Epithelial cell of prostate (primary cell): ENCODE results near the gene ZNF664.

Experiments
- DNase-seq: peaks from one replicate; pipeline ENCODE4 v3.0.0-alpha.2; 2011; ENCODE audit warnings: low read depth, low spot score
- H3K27ac ChIP-seq: fragments of 450-650 bp; 2 replicates; pipeline ENCODE4 v1.5.1; 2017; ENCODE audit warnings: mild to moderate bottlenecking

ZNF664 gene

DNA sequence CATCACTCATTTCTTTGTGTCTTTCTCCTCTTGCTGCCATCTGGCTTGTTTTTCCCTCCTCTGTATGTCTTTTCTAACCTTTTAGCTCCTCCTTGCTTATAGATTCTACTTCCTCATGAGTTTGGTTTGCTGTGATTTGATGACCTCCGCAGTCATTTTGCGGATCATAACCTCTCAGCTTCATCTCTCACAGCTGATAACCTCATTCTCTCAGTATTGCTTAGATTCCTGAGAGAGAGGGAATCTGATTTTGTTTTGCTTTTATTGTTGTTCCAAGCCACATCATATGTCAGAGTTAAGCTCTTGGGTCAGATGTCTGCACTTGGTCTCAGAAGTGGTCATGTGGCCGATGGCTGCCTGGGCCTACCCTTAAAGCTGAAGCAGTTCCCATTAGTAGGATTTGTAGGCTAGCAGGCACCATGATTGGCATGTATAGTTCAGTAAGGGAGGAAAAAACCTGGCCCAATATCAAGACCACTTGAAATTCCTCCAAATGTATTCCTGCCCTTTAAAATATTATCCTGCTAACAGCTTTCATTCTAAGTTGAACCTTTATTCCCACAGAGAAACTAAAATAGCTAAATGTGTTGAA lies 13.5 kb downstream of the ZNF664 start:
- no peak for DNase-seq
- H3K27ac ChIP-seq: no peak overlapping the region

DNA sequence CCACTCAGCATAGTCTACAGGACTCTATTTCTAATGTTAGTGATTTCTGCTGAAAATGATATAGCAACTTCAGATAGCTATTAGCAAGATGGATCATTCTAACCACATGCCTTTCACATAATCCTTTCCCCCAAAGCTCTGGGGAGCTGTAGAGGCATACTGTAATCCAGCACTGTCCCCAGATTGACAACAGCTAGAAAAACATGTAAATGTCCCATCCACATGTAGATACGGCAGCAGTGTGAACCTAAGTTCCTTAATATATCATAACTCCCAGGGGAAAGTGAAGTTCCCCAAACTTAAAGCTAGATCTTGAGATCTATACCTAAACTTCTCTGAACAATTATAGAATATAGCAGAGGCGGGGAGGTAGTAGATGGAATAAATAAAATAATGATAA lies 14.0 kb downstream of the ZNF664 start:
- H3K27ac ChIP-seq: no peak overlapping the region
- DNase-seq: no peak

DNA sequence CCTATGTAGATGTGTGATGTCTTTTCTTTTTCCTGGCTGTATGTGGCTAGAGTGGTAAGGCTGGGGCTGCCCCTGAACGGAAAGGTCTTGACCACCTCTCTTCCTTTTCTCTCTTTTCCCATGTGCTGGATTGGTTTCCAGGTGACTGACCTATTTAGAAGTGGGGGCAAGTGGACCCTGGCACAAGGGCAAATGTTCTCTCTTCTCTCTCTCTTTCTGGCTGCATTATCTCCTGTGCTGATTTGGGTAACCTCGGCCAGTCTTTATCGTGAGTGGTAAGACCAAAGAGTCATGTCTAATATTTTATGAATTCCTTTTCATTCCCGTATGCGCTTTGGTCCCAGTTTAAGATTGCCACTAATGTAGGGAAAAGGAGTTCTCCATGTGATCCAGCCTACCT lies 16.2 kb downstream of the ZNF664 start:
- DNase-seq: no peak
- H3K27ac ChIP-seq: no peak overlapping the region

DNA sequence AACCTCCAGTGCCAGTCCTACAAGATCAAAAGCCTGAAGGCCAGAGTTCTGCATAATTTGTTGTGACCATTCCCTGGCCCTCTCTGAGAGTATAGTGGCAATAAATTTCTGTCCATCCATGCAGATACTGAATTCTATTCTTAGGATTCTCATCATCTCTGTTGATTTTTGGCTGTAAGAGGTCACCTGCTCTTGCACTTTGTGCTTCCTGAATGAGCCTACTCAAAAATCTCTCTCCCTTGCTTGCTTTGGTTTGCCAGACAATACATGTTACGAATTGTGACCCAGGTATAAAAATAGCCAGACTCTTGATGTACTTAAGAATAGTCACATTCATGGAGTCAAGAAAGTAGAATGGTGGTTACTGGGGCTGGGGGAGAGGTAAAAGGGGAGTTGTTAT lies 16.7 kb downstream of the ZNF664 start:
- H3K27ac ChIP-seq: peak overlapping the region; percentile 80
- DNase-seq: no peak

DNA sequence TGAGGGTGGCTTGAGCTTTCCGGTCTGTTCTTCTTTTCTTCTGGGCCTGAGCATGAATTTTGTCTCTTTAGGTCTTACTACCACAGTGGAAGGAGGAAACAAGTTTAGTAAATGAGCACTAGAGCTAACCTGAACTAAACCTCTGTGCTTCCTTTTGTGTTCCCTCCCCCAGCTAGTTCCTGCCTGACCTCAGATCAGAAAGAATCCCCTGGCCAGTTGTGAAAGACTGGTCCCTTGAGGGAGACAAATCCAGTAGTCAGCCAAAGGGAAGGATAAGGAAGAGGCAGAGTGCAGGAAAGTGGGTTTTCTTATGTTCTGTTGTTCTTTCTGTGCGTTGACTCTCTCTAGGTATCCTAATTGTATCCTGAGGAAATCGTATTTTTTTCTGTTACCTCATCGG lies 17.5 kb downstream of the ZNF664 start:
- no peak for DNase-seq
- peak overlapping the region; percentile 80 for H3K27ac ChIP-seq

DNA sequence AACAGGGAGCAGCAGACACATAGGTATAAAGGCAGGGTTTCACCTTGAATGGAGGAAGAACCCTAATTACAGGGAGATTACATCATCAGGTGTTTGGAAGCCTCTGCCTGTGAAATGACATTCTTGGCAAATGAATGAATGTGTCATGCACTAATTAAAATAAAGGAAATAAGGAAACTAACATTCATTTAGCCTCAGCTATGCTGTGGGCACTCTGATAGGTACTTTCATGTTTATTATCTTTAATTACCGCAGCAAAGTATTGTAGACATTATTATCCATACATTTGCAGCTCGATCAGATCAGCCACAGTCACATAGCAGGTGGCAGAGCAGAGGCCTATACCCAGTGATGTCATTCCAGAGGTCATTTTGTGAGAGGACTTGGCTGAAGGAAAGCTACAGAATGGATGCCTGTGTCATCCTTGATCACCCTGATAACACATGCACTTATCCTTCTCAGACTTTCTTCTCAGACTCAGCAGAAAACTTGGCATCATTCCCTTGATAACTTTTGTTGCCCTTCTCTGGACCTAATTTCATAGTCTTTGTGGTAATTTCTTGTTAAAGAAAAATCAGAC lies 18.4 kb downstream of the ZNF664 start:
- peak overlapping the region; percentile 80 for H3K27ac ChIP-seq
- no peak for DNase-seq

DNA sequence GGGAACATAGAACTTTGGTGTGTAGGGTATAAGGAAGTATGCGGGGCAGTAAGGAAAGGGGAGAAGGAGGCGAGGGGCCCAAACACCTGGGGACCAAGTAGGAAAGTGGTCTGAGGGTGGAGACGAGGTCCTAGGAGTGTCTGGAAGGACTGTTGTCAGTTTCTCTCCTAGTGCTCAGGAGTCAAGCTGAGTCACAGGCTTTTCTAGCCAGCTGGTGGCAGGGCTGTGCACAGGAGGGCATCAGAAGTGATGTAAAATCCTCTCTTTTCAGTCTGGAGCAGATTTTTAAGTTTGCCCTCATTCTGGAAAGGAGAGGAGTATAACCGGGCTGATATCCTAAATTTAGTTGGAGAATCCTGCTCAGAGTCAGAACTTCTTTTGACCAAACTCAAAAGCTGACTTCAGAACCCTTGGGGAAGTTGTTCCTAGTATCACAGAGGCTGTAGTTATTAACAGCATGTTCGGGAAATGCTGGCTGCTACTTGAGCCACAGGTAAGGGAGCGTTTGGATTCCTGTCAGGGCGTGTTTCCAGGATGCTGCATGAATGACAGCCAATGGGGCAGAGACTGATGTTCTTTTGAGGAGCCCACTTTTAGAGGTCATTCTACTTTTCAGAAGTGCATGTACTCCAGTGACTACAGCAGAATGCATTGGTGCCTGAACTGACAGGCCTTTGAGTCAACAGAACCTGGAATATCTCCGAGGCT lies 19.3 kb downstream of the ZNF664 start:
- H3K27ac ChIP-seq: peak overlapping the region; percentile 80
- no peak for DNase-seq

DNA sequence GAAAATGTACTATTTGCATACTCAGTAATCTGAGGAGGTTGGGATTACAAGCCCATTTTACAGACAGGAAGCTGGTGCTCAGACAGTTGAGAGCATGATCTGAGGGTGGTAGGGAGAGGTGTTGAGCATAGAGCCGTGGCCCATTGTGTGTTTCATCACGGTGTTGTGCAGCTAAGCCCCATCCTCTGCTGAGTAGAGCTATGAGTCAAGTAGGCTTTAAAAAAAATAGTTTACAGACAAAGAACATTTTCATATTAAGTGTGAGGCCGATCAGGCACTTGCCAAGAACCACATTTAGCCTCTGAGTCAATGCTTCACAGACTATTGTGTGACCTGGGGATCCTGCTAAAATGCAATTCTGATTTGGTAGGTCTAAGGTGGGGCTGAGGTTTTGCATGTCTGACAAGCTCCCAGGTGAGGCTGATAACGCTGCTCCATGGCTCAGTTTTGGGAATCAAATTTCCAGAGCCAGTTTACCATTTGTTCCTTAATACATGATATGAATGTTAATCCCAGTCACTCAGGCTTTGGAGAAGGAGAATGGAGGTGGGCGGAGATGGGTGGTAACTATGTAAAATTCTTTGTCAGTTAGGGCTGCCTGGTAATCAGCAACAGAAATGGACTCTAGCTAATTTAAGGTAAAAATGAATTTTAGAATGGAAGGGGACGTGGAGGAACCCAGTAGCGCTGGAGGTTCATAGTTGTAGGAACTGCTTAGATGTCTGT lies 22.2 kb downstream of the ZNF664 start:
- peak overlapping the region; percentile 17 for H3K27ac ChIP-seq
- peak; percentile 85 for DNase-seq

DNA sequence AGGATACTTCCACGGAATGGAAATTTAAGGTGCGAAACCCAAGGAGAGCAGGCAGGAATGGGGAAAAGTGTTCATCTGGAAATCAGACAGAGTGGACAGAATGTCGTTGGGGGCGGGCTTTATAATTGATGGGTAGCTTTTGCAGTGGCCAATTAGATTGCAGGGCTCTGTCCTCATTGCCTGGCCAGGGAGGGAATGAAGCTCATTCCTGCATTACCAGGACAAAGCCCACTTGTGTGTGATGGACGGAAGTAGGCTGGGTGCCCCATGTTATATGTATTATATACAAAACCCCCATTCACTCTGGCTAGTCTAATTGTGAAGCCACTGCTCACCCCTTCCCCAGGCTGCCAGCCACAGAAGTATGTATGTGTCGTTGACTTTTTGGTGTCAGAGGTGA lies 23.6 kb downstream of the ZNF664 start:
- no peak overlapping the region for H3K27ac ChIP-seq
- DNase-seq: no peak

DNA sequence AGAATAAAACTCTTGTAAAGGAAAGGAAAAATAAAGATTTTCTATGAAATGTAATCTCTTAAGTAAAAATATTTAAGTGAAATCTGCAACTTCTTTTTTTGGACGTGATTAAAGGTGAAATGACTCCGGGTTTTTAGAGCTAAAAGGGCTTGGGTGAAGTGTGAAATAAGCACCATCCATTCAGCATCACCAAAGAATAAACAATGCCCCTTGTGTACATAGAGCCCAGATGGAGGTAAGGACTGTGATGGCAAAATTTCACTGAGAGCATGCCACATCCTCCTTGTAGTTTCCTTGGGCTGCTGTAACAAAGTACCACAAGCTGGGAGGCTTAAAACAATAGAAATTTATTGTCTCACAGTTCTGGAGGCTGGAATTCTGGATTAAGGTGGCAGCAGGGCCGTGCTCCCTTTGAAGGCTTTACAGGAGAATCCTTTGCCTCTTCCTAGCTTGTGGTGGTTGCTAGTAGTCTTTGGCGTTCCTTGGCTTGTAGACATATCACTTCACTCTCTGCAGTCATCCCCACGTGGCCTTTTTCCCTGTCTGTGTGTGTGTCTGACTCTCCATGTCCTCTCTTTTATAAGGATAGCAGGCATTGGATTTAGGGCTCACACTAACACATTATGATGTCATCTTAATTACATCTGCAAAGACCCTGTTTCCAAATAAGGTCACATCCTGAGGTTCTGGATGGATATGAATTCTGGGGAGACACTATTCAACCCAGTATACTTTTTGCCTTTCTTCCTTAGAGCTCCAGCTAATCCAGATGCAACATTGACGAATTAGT lies 24.2 kb downstream of the ZNF664 start:
- DNase-seq: no peak
- no peak overlapping the region for H3K27ac ChIP-seq

DNA sequence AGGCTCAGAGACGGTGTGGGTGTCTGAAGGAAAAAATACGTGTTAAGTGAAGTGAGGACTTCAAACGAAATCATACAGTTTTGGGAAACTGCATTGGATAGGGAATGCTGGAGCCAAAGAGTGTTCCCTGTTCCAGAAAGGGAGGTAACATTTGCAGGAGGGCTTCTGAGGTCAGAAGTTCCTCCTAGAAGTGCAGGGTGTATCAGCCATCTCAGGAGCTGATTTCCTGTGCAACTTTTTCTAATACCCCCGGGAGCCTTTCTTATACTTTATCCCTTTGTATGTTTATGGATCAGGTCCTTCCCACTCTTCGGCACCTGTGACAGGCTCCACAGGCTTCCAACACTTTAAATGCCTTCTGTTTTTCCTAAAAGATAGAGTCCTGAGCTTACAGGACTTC lies 24.9 kb downstream of the ZNF664 start:
- DNase-seq: no peak
- no peak overlapping the region for H3K27ac ChIP-seq

DNA sequence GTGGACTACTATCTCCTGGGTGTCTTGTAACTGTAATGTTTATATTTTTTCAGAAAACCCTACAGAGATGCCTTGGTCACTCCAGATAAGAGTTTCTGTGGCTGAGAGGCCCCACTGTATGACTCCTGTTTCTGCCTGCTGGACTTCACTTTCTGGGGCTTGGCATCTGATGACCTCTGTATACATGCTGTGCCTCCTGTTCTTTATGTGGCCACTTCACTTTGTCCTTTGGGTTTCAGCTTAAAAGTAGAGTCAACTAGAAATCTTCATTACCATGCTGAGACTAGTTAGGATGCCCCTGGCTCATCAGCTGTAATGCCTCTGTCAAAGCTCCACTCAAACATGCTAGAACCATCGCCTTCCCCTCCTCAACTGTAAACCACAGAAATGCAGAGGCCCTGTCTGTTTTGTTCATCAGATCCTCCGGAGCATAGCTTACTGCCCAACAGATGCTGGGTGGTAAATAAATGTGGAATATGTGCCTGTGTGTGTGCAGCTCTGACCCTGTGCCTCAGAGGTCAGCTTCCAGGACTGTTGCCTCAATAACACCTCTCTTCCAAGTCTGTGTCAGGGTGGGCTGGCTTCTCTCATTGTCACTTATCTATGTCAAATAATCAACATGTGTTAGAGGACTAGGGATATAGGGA lies 25.5 kb downstream of the ZNF664 start:
- no peak for DNase-seq
- H3K27ac ChIP-seq: no peak overlapping the region

DNA sequence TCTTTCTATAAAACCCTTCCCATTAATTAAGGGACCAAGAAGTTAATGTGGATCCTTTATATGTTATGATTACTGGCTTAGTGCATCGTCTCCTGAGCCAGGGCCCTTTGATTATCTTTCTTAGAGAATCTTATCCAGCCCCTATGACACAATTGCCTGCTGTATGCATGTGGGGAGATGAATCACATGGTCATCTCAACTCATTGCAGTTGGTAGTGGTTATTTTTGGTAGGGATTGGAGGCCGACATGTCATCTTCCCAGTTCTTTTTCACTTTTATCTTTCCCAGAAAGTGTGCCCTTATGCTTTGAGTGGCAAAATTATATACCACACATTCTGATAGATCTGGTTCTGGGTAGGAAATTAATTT lies 26.0 kb downstream of the ZNF664 start:
- DNase-seq: no peak
- no peak overlapping the region for H3K27ac ChIP-seq

DNA sequence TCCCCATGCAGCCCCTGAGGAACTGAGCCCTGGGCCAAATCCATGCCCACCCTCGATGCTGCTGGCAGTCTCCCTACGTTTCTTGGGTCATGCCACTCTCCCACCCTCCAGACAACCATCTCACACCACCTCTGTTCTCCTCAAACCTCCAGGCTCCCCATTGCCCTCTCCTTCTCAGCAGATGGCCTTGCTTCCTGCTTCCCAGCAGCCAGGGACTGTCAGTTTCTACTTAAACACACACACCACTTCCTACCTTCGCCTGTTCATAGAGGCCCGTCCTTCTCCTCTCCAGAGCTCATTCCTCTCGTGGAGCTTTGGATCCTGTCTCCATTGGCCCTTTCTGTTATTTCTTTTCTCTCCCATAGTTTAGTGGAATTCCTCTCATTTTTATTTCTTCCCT lies 27.1 kb downstream of the ZNF664 start:
- H3K27ac ChIP-seq: no peak overlapping the region
- DNase-seq: no peak

DNA sequence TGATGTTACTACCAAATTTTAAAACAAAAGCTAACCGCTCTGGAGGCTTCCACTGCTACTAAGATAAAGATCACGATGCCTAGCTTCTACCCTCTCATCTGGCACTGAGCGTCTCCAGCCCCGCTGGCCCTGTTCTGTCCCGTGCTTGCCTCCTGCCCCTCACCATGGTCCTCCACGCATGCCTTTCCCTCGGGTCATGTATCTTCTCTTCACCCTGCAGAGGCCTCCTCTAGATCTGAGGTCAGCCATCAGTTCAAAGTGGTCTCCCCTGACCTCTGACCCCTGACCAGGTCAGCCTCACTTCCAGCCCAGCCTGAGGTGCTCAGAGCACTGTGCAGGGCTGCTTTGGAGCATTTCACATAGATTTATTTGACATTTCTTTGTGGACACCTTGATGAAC lies 28.3 kb downstream of the ZNF664 start:
- no peak overlapping the region for H3K27ac ChIP-seq
- no peak for DNase-seq

DNA sequence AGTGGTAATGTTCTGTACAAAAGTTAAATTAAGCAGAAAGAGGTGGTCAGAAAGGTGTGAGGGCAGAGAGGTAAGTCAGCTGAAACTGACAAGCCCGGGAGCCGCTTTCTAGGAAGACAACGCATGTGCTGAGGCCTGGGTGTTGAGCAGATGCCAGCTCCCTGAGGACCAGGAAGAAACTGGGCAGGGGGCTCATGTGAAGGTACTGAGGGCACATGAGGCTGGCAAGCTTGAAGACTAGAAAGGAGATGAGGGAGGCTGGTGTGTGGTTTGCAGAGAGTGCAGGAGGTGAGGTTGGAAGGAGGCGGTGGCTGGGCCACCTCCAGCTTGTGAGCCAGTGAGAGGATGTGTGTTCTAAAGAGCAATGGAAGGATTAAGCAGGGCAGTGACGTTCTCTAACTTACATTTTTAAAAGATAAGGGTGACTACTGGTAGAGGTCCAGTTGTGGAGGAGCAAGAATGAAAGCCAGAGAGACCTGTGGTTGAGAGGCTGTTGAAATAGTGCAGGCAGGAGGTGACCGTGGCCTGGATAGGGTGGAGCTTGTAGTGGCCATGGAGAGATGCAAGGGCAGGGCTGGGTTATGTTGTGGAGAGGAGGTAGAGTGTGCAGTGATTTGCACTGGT lies 29.1 kb downstream of the ZNF664 start:
- DNase-seq: no peak
- no peak overlapping the region for H3K27ac ChIP-seq

DNA sequence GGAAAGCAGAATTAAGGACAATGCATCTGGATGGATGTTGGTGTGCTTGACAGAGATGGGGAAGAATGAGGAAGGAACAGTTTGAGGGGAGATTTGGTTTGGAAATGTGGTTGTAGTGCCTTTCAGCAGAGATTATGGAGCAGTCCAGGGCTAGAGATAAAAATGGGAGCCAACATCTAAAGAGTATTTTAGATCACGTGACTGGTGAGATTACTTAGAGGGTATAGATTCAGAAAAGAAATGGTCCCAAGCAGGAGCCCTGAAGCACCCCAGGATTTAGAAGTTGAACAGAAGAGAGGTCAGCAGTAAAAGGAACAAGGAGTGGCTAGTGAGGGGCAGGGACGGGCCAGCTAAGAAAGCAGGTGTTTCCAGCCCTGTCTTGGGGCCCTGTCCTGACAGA lies 29.6 kb downstream of the ZNF664 start:
- H3K27ac ChIP-seq: no peak overlapping the region
- DNase-seq: no peak

DNA sequence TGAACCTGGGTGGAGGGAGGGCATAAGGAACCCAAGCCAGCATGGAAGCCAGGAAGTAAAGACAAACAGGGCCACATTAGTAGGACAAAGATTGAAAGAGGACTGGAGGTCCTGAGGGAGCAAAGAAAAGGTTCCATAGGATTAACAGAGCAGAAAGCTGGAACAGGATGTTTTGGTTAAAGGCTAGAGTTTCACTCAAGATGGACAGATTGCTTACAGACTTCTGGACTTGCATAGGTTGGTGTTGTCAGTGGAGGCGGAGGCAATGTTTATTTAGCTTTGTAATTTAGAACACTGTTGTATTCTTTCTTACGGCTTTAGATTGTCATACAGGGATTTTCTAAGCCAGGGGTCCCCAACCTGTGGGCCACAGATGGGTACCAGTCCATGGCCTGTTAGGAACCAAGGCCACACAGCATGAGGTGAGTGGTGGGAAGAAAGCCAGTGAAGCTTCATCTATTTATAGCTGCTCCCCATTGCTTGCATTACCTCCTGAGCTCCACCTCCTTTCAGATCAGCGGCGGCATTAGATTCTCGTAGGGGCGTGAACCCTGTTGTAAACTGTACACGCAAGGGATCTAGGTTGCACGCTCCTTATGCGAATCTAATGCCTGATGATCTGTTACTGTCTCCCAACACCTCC lies 31.3 kb downstream of the ZNF664 start:
- DNase-seq: no peak
- no peak overlapping the region for H3K27ac ChIP-seq
